ENCODE measurements around the gene COQ3. TPM values are rescaled to one million over a fixed set of nuclear protein-coding genes. Genes with fewer than 3 reads are reported as not detected.

The COQ3 gene, protein sequence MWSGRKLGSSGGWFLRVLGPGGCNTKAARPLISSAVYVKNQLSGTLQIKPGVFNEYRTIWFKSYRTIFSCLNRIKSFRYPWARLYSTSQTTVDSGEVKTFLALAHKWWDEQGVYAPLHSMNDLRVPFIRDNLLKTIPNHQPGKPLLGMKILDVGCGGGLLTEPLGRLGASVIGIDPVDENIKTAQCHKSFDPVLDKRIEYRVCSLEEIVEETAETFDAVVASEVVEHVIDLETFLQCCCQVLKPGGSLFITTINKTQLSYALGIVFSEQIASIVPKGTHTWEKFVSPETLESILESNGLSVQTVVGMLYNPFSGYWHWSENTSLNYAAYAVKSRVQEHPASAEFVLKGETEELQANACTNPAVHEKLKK
- 10.4 to 12.1 TPM (median 11.6 TPM) in 5 replicates for total RNA-seq (2022; extraction: Qiagen RNA extraction; ENCODE audit: low read depth)

DNA sequence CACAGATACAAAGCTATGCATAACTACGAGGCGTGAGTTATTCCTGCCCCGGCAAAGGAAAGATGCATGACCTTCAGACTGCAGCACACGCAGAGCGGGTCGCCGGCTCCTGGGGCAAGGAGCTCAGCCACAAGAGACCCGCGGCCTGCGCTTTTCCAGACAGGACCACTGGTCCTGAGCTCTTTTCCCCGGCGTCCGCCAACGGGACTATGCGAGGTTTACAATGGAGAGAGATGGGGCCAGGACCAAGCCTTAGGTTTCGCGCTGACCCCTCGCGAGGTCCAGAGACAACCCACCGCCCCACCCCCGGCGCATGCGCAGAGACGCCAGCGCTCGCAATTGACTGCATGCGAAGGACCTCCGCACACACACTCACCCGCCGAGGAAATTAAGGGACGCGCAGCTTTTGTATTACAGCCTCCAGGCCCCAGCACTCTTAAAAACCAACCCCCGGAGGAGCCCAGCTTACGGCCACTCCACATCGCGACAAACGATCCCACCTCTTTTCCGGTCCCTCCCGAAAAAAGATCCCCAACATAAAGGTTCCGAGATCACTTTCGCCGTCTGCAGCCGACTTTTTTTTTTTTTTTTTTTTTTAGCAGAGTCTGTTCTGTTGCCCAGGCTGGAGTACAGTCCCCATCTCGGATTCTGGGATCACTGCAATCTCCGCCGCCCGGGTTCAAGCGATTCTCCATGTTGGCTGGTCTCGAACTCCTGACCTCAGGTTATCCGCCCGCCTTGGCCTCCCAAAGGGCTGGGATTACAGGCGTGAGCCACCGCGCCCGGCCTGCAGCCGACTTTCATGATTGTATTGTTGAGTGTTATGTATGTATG lies at the start of gene COQ3:
TSS of gene COQ3 (minus strand) at position 498 of the 834 bp plus-strand sequence. CDS start at position 482, 16 bp downstream.

DNA sequence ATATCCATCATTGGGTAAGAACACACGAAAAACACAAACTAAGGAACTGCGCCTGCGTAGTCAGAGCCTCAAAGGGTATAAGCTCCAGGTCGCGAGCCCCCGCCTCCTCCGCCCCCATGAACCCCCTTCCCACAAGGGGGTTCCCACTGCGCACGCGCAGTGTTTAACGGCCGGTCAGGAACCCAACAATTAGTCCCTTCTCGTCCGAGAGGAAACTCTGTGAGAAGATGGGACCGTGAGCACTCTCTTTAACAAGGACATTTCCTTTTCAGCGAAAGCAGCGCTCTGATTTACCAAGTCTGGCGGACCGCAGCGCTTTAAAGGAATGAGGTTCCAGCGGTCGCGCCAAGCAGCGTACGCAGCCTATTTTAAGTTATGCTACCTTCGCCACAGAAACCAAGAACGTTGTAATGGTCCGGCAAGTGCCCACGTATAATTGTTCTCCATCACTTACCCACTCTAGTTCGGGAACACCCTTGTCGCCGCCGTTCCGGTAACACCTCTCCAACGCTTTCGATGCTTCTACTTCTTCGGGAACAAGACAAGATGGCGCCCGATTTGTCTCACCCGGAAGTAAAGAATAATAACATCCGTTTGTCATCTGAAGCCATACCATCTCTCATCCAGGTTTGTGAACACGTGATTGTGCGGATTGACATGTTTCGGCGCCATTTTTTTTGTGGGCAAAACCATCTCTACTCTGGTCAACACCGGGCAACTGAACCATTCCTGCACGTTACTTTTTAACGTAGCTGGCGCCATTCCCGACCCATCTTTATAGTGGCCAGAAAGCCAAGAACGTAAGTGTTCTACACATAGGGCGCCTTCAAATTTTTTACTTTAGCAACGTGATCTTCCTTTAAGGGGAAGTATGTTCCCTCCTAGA lies 31.0 kb upstream of the COQ3 start, which contains the start of gene PNISR:
TSS of gene PNISR (minus strand) at position 548 of the 886 bp plus-strand sequence. CDS start 10,649 bp downstream, outside the sequence.

DNA sequence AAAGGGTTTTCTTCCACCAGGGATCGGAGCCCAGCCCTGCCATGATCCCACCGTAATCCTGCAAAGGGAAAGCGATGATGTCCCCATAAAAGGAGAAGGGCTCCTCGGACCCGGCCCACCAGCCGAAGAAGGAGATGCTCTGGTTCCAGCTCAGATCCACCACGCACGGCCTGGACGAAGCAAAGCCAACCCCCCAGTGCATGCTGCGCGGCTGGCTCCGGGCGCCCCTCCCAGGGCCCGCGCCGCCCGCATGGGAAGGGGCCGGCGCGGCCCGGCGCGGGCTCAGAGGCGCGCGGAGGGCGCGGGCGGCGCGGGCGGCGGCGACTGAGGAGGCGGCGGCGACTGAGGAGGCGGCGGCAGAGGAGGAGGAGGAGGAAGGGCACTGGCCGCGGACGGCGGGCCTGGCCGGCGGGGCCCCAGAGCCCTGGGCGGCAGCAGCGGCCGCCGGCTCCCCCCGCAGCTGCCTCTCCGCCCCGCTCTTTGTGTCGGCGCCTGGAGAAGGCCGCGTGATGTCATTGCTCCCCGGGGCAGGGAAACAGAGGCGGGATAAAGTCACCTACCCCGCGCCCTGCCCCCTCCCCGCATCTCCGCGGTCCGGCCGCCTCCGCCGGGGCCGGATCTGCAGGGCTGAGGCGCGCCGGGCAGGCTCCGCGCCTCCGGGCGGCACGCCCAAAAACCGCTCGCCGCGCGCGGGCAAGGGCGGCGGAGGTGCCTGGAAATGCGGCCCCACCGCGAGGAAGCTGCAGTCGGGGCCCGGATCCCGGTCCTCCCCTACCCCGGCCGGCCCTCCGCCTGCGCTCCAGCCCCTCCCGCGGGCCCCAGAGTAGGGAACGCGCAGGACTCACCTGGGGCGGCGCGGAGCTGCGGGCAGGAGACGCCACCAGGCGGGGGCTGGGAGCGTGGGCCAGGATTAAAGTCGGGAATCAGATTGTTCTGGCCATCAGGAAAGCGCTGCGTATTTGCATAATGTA lies 44.5 kb downstream of the COQ3 start, which contains the start of gene FAXC:
TSS of gene FAXC (minus strand) at position 504 of the 971 bp plus-strand sequence. CDS start at position 202, 302 bp downstream.

Other genes starting within 250 kb of the COQ3 start
- gene FAXC, start 44.5 kb downstream of the COQ3 start, total RNA-seq (2022; extraction: Qiagen RNA extraction; ENCODE audit: low read depth) = 5.1 to 7.1 TPM (median 6.7 TPM) in 5 replicates
- gene PNISR, start 31.1 kb upstream of the COQ3 start, total RNA-seq (2022; extraction: Qiagen RNA extraction; ENCODE audit: low read depth) = 17.7 to 31.1 TPM (median 28.0 TPM) in 5 replicates
- 2.7 to 6.4 TPM (median 5.1 TPM) in 5 replicates for gene USP45, start 121.2 kb upstream of the COQ3 start, total RNA-seq (2022; extraction: Qiagen RNA extraction; ENCODE audit: low read depth)
- gene CCNC, start 174.5 kb upstream of the COQ3 start, total RNA-seq (2022; extraction: Qiagen RNA extraction; ENCODE audit: low read depth) = 23.3 to 37.7 TPM (median 30.9 TPM) in 5 replicates
- gene PRDM13, start 212.6 kb upstream of the COQ3 start, total RNA-seq (2022; extraction: Qiagen RNA extraction; ENCODE audit: low read depth) = 0.67 to 1.3 TPM (median 1.1 TPM) in 5 replicates